GM12873 (cell line): ENCODE results near the gene PLEKHA6.

Experiments
- TF ChIP-seq, protein P1 (sequence below): IDR thresholded peaks from 2 replicates; pipeline ENCODE4 v1.5.1; 2012; ENCODE audit warnings: low read depth, mild to moderate bottlenecking, moderate library complexity, low read length, control low read depth; ENCODE audit not compliant: insufficient read depth; ENCODE audit errors: missing control alignments

The PLEKHA6 gene

GRCh38 chr1:204350312-204350711 lies 9.4 kb downstream of the PLEKHA6 start:
- TF ChIP-seq, protein P1, sequence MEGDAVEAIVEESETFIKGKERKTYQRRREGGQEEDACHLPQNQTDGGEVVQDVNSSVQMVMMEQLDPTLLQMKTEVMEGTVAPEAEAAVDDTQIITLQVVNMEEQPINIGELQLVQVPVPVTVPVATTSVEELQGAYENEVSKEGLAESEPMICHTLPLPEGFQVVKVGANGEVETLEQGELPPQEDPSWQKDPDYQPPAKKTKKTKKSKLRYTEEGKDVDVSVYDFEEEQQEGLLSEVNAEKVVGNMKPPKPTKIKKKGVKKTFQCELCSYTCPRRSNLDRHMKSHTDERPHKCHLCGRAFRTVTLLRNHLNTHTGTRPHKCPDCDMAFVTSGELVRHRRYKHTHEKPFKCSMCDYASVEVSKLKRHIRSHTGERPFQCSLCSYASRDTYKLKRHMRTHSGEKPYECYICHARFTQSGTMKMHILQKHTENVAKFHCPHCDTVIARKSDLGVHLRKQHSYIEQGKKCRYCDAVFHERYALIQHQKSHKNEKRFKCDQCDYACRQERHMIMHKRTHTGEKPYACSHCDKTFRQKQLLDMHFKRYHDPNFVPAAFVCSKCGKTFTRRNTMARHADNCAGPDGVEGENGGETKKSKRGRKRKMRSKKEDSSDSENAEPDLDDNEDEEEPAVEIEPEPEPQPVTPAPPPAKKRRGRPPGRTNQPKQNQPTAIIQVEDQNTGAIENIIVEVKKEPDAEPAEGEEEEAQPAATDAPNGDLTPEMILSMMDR = no peak

DNA sequence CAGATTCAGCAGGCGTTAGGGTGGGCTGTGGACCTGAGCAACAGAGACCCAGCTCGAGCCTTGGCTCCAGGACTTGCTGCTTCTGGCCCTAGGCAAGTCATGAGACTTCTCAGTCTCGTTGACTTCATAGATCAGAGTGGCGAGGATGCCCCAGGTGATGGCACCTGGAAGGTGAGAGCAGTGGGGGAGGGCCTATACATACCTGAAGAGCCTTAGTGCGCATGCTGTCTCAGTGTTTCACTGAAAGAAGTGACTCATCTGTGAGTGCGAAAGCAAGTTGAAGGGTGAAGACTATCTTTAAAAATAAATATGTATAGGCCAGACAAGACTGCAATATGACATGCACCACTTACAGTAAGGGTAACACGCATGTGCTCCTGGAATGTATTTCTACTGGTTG lies 10.1 kb downstream of the PLEKHA6 start:
- TF ChIP-seq, protein P1 = no peak

DNA sequence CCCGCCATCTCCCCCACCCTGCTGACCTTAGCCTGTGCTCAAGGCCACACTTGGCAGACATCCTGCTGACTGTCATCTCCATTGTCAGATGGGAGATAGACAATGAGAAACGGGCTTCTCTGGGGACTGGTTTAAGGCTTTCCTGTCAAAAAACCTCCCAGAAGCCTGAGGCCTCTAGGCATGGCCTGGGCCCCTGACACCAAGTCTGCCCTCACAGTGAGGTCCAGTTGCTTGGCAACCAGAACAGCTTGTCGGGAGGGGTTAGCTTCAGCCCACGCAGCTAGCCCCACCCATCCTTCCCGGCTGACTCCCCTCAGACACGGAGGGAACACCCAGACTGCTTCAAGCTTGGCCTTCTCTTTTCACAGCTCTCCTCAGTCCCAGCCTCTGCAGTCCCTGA lies 11.0 kb downstream of the PLEKHA6 start:
- TF ChIP-seq, protein P1 = no peak

- TF ChIP-seq, protein P1 = no peak
Measured at GRCh38 chr1:204348242-204348641, 11.5 kb downstream of the PLEKHA6 start.

GRCh38 chr1:204345941-204346645 lies 13.6 kb downstream of the PLEKHA6 start:
- TF ChIP-seq, protein P1 = no peak

DNA sequence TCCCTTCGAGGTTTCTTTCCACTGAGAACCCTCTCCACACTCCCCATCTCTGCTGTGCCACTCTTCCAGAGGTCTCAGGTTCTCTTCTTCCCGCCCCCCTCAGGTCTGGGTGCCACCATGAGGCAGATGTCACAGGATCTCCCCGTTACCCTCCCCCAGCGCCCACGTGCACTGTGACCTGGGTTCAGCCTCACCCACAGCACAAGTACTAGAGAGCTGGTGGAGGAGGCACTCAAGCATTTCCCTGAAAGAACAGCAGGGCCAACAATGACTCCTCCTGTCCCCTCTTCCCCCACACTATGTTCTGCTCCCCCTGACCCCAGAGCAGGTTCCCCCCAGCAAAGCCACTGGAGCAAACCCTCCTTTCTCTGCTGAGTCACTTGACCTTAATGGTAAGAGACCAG lies 14.3 kb downstream of the PLEKHA6 start:
- TF ChIP-seq, protein P1 = no peak

DNA sequence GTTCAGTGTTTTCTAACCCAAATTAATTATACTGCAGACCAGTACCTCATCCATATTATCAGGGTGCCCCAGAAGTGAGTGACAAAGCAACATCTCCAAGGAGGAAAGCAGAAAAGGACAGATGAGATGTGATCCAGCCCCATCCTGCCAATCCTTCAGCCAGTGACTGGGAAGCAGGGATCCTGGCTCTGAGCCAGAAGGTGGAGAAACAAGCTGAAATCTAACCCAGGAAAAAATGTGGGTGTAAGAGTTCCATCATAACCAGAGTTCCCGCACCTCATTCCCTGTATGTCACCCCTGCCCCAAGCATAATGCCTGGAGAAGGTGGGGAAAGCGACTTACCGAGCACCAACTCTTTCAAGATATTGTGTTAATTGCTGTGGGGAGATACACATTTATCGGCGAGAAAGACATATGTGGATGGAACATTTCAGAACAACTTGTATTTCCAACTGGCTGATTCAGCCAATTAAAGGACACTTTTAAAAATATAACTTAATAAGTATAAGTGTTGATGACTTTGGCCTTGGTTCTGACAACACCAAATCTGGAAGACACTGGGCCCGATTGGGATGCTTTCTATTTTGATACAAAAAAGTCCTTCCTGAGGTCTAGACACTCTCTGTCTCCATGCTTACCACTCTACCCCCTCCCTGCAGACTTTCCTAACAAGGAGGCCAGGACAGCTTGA lies 14.9 kb downstream of the PLEKHA6 start:
- TF ChIP-seq, protein P1 = no peak
